ENCODE measurements around the gene PROSER2. TPM values are rescaled to one million over a fixed set of nuclear protein-coding genes. Genes with fewer than 3 reads are reported as not detected.

PROSER2 gene
- total RNA-seq, 2 donors from 2014 or later = 6.2 to 9.5 TPM

GRCh38 chr10:11835061-11835460 is 11.9 kb downstream of the PROSER2 start:
- Histone ChIP-seq H3K27ac (no peak overlapping the region), H3K4me1 (ENCODE audit: control insufficient read depth in 1 of 2, low read depth in 2 of 2) (no peaks in the 10 kb centered on the region), H3K4me3 (no peak overlapping the region), H3K9me3 (no peaks in the 10 kb centered on the region), H3K27me3 (replicated peaks; ENCODE audit: insufficient read depth) (no peaks in the 10 kb centered on the region), H3K36me3 (no peaks in the 10 kb centered on the region)
- ATAC-seq (ENCODE audit: insufficient number of reproducible peaks, low FRiP score, low read depth) (no peak), DNase-seq (ENCODE audit: low spot score) (no peak)
- no peak for TF ChIP-seq CTCF (IDR thresholded peaks at IDR 0.05)

- Histone ChIP-seq H3K4me3 (no peak overlapping the region), H3K36me3 (no peaks in the 10 kb centered on the region), H3K27ac (no peak overlapping the region), H3K9me3 (no peaks in the 10 kb centered on the region), H3K27me3 (replicated peaks; ENCODE audit: insufficient read depth) (no peaks in the 10 kb centered on the region), H3K4me1 (ENCODE audit: control insufficient read depth in 1 of 2, low read depth in 2 of 2) (no peaks in the 10 kb centered on the region)
- DNase-seq (ENCODE audit: low spot score) (no peak), ATAC-seq (ENCODE audit: insufficient number of reproducible peaks, low FRiP score, low read depth) (no peak)
- no peak for TF ChIP-seq CTCF (IDR thresholded peaks at IDR 0.05)
Observed at GRCh38 chr10:11835704-11836103, 12.5 kb downstream of the PROSER2 start.

GRCh38 chr10:11837372-11838161 is 14.4 kb downstream of the PROSER2 start:
- H3K27ac ChIP-seq = no peak overlapping the region
- H3K27me3 ChIP-seq (replicated peaks; ENCODE audit: insufficient read depth) = no peaks in the 10 kb centered on the region
- no peaks in the 10 kb centered on the region for H3K36me3 ChIP-seq
- ATAC-seq (ENCODE audit: insufficient number of reproducible peaks, low FRiP score, low read depth) (no peak), DNase-seq (ENCODE audit: low spot score) (no peak)
- no peak for TF ChIP-seq CTCF (IDR thresholded peaks at IDR 0.05)
- no peaks in the 10 kb centered on the region for H3K4me1 ChIP-seq (ENCODE audit: control insufficient read depth in 1 of 2, low read depth in 2 of 2)
- no peaks in the 10 kb centered on the region for H3K9me3 ChIP-seq
- no peak overlapping the region for H3K4me3 ChIP-seq

GRCh38 chr10:11838298-11838852 is 15.2 kb downstream of the PROSER2 start:
- TF ChIP-seq CTCF (IDR thresholded peaks at IDR 0.05) = no peak

GRCh38 chr10:11841375-11841774 is 18.2 kb downstream of the PROSER2 start:
- no peaks in the 10 kb centered on the region for H3K27me3 ChIP-seq (replicated peaks; ENCODE audit: insufficient read depth)
- no peaks in the 10 kb centered on the region for H3K4me1 ChIP-seq (ENCODE audit: control insufficient read depth in 1 of 2, low read depth in 2 of 2)
- no peak for TF ChIP-seq CTCF (IDR thresholded peaks at IDR 0.05)
- H3K4me3 ChIP-seq = no peak overlapping the region
- H3K9me3 ChIP-seq = no peaks in the 10 kb centered on the region
- DNase-seq (ENCODE audit: low spot score) (no peak), ATAC-seq (ENCODE audit: insufficient number of reproducible peaks, low FRiP score, low read depth) (no peak)
- H3K36me3 ChIP-seq = no peaks in the 10 kb centered on the region
- H3K27ac ChIP-seq = no peak overlapping the region

More at GRCh38 chr10:11838298-11838852, 15.2 kb downstream of the PROSER2 start:
- no peak overlapping the region for H3K4me3 ChIP-seq
- no peaks in the 10 kb centered on the region for H3K36me3 ChIP-seq
- no peaks in the 10 kb centered on the region for H3K4me1 ChIP-seq (ENCODE audit: control insufficient read depth in 1 of 2, low read depth in 2 of 2)
- no peak overlapping the region for H3K27ac ChIP-seq
- DNase-seq (ENCODE audit: low spot score) (no peak), ATAC-seq (ENCODE audit: insufficient number of reproducible peaks, low FRiP score, low read depth) (no peak)
- H3K9me3 ChIP-seq = no peaks in the 10 kb centered on the region
- H3K27me3 ChIP-seq (replicated peaks; ENCODE audit: insufficient read depth) = no peaks in the 10 kb centered on the region
